Measurements from ENCODE around the gene IPCEF1. TPM values are rescaled to one million over a fixed set of nuclear protein-coding genes. Genes with fewer than 3 reads are reported as not detected.

IPCEF1 gene
- total RNA-seq, 4 donors from 2014 or later = 0.37 to 8.7 (median 3.8) TPM

DNA sequence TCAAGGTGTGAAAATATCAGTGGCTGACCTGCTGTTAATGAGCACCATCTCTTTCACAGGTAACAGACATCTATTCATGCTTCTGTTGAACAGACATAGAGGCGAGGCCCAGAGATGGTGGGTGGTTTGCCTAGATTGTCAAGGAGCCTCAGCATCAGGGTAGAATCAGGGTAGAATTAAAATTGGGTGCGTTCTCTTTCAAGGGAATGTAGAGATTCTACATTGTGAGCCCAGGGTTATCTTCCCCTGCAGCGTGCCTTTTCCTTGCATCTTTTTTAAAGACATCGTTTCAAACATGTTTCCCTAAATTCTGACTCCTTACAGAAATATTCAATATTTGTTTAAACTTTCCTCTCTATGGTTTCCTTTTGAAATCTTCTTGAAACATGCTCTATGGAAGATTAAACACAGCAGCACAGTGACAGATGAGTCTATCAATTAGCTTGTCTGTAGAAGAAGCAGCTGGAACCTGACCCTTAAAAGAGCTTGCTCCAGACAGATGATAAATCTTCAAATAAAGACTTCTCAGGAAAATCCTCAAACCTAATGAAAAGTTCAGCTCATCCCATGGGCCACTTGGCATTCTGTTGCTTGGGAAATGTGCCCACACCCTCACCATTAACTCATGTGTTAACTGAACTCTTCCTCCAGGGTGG lies 119.8 kb downstream of the IPCEF1 start:
- 81 to 100% methylated on average over 2 to 4 of the region's 4 CpGs for WGBS, 2 donors (ENCODE audit: low coverage in 1 of 2)
- no peaks in the 10 kb centered on the region for H3K27me3 ChIP-seq
- TF ChIP-seq, protein P1, sequence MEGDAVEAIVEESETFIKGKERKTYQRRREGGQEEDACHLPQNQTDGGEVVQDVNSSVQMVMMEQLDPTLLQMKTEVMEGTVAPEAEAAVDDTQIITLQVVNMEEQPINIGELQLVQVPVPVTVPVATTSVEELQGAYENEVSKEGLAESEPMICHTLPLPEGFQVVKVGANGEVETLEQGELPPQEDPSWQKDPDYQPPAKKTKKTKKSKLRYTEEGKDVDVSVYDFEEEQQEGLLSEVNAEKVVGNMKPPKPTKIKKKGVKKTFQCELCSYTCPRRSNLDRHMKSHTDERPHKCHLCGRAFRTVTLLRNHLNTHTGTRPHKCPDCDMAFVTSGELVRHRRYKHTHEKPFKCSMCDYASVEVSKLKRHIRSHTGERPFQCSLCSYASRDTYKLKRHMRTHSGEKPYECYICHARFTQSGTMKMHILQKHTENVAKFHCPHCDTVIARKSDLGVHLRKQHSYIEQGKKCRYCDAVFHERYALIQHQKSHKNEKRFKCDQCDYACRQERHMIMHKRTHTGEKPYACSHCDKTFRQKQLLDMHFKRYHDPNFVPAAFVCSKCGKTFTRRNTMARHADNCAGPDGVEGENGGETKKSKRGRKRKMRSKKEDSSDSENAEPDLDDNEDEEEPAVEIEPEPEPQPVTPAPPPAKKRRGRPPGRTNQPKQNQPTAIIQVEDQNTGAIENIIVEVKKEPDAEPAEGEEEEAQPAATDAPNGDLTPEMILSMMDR (IDR thresholded peaks at IDR 0.05) = no peak
- TF ChIP-seq EP300 (IDR thresholded peaks at IDR 0.05; ENCODE audit: low read depth) (no peak), POLR2A (IDR thresholded peaks at IDR 0.05) (no peak), POLR2AphosphoS5 (IDR thresholded peaks at IDR 0.05) (no peak)
- no peak for DNase-seq
- H3K9me3 ChIP-seq = no peaks in the 10 kb centered on the region
- no peaks in the 10 kb centered on the region for H3K4me1 ChIP-seq
- no peak overlapping the region for H3K27ac ChIP-seq
- intact Hi-C loops (cut with DNase I; ENCODE audit: low total_unique reads) = no loop called here
- H3K4me3 ChIP-seq = no peak overlapping the region
- no peaks in the 10 kb centered on the region for H3K36me3 ChIP-seq
- in situ Hi-C loops (cut with MboI; ENCODE audit: low pct_ligation_motif_present in 1 of 4, low pct_unique_long_range_greater_than_20kb in 1 of 4, low sequenced_read_pairs in 3 of 4) = no loop called here

DNA sequence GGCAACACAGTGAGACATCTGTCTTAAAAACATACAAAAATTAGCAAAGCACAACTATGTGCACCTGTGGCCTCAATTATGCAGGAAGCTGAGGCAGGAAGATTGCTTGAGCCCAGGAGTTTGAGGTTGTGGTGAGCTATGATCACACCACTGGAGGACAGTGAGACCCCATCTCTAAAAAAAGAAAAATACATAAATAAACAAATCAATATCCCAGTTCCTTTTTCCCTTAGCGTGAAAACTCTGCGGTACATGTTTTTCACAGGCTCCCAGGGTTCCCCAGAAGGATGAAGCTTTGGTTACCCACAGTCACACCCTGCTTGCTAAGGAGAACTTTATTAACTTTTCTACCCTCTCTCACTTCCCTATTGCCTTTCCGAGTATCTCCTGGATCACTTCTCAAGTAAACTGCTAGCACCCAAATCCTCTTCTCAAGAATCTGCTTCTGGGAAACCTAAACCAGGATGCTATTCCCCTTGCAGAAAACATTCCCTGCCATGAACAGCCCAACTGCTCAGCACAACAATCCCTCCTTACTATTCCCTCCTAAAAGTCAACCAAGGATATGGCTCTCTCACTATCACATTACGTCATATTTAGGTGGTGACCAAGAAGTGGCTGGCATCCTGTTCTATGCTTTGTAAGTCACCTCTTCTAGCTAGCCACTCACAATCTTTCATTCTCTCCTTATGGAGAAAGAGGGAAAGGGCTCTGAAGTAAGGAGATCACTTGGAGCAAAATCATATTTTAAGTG lies 122.4 kb downstream of the IPCEF1 start:
- Histone ChIP-seq H3K9me3 (no peaks in the 10 kb centered on the region), H3K4me1 (no peaks in the 10 kb centered on the region), H3K27ac (no peak overlapping the region), H3K27me3 (no peaks in the 10 kb centered on the region), H3K4me3 (no peak overlapping the region), H3K36me3 (no peaks in the 10 kb centered on the region)
- TF ChIP-seq EP300 (IDR thresholded peaks at IDR 0.05; ENCODE audit: low read depth) = no peak
- TF ChIP-seq, protein P1 (IDR thresholded peaks at IDR 0.05) = no peak
- TF ChIP-seq POLR2AphosphoS5 (IDR thresholded peaks at IDR 0.05) = no peak
- no peak for TF ChIP-seq POLR2A (IDR thresholded peaks at IDR 0.05)
- 71 to 80% methylated on average over 3 to 4 of the region's 4 CpGs for WGBS, 2 donors (ENCODE audit: low coverage in 1 of 2)
- DNase-seq = no peak
- intact Hi-C loops (cut with DNase I; ENCODE audit: low total_unique reads) = no loop called here
- in situ Hi-C loops (cut with MboI; ENCODE audit: low pct_ligation_motif_present in 1 of 4, low pct_unique_long_range_greater_than_20kb in 1 of 4, low sequenced_read_pairs in 3 of 4) = no loop called here

DNA sequence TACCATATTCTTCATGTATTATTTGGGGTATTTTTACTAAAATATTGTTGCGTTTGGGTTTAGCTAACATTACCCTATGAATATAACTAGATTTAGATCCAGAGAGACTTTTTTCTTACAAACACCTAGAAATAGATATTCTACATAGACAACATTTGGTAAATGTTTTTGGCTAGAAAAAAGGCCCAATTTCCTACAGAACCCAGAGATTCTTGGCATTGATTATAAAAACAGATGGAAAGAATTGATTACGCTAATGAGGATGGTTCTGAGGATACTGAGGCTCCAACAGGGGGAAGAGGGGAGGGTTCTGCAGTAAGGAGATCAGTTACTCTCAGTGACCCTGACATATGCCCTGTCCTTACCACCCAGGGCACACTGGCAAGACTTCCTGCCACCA lies 123.2 kb downstream of the IPCEF1 start:
- Histone ChIP-seq H3K4me1 (no peaks in the 10 kb centered on the region), H3K27me3 (no peaks in the 10 kb centered on the region), H3K27ac (no peak overlapping the region), H3K36me3 (no peaks in the 10 kb centered on the region), H3K9me3 (no peaks in the 10 kb centered on the region), H3K4me3 (no peak overlapping the region)
- intact Hi-C loops (cut with DNase I; ENCODE audit: low total_unique reads) = no loop called here
- DNase-seq = no peak
- 96 to 98% methylated on average over 2 of the region's 2 CpGs for WGBS, 2 donors (ENCODE audit: low coverage in 1 of 2)
- TF ChIP-seq POLR2AphosphoS5 (IDR thresholded peaks at IDR 0.05) = no peak
- TF ChIP-seq, protein P1 (IDR thresholded peaks at IDR 0.05) = no peak
- no peak for TF ChIP-seq POLR2A (IDR thresholded peaks at IDR 0.05)
- TF ChIP-seq EP300 (IDR thresholded peaks at IDR 0.05; ENCODE audit: low read depth) = no peak
- in situ Hi-C loops (cut with MboI; ENCODE audit: low pct_ligation_motif_present in 1 of 4, low pct_unique_long_range_greater_than_20kb in 1 of 4, low sequenced_read_pairs in 3 of 4) = no loop called here

DNA sequence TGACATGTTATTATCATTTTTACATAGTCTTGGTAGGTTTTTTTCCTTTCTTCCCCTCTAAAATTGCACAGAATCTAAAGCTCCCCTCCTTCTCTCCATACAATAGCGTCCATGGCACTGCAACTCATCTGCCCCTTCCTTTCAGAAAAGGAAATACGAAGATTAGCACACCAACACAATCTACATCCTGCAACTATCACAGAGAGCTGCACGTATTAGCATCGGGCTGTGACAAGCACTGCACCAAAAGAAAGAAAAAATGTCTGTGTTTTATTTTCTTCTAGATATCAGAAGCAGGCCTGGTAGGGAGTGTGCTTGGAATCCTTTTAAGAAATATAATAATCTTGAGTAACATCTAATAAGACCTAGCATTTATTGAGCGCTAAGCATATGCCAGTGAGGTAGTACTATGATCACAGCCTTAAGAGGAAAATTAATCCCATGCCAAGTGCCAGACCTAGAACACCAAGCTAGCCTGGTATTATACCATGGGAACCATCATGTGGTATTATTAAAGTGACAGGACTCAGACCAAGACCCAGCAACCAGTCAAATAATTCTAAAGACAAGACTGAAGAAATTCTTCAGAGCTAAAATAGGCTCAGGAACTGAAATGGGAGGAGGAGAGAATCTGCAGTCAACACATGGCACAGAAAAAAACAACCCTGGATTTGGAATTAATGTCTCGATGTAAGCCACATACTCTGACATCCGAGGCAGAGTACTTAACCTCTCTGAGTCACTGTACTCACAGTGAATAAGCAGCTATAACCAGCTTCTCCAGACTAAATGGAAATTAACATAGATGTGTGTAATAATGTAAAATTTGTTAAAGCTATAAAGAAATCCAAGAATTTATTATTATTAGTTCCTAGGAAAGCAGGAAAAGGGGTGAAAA lies 124.3 kb downstream of the IPCEF1 start:
- Histone ChIP-seq H3K9me3 (no peaks in the 10 kb centered on the region), H3K27me3 (no peaks in the 10 kb centered on the region), H3K36me3 (no peaks in the 10 kb centered on the region), H3K4me1 (no peaks in the 10 kb centered on the region), H3K27ac (no peak overlapping the region), H3K4me3 (no peak overlapping the region)
- intact Hi-C loops (cut with DNase I; ENCODE audit: low total_unique reads) = no loop called here
- TF ChIP-seq, protein P1 (IDR thresholded peaks at IDR 0.05) = no peak
- TF ChIP-seq POLR2AphosphoS5 (IDR thresholded peaks at IDR 0.05) = no peak
- no peak for TF ChIP-seq POLR2A (IDR thresholded peaks at IDR 0.05)
- TF ChIP-seq EP300 (IDR thresholded peaks at IDR 0.05; ENCODE audit: low read depth) = no peak
- in situ Hi-C loops (cut with MboI; ENCODE audit: low pct_ligation_motif_present in 1 of 4, low pct_unique_long_range_greater_than_20kb in 1 of 4, low sequenced_read_pairs in 3 of 4) = no loop called here
- DNase-seq = no peak
- WGBS, 2 donors (ENCODE audit: low coverage in 1 of 2) = 74 to 76% methylated on average over 7 of the region's 7 CpGs

Measured in transverse colon (tissue), 4 donors.